ENCODE results near the gene TMEM38A.

Gene TMEM38A

GRCh38 chr19:16628984-16629691, 31.8 kb upstream of the TMEM38A start:
- ChIA-PET POLR2A (interaction anchor here (0.5 to 3.3 kb wide), 5 partner anchors 9 to 86 kb away, joined by 4 to 16 read pairs (median 4); partner anchors contain the start of genes SLC35E1 and SMIM7), CTCF (interaction anchor here (0.9 to 3.5 kb wide), 2 partner anchors 9 to 41 kb away, joined by 3 to 9 read pairs; no protein-coding TSS in a partner anchor)
- peak overlapping the region in 1 of 2 experiments; percentile 68 for H3K27ac ChIP-seq (ENCODE audit: insufficient read depth in 1 of 2, low read depth in 1 of 2, low read length in 2 of 2, poor library complexity in 1 of 2, severe bottlenecking in 2 of 2)
- peak overlapping the region; percentile 82 to 99 (median 89) for H3K4me3 ChIP-seq (ENCODE audit: control insufficient read depth in 1 of 7, extremely low read depth in 1 of 7, insufficient read depth in 4 of 7, low read depth in 2 of 7, low read length in 6 of 7)
- 28% methylated on average over 17 of the region's 23 CpGs for WGBS (ENCODE audit: insufficient coverage)
- DNase-seq = no peak
- no peaks in the 10 kb centered on the region for H3K9me3 ChIP-seq (ENCODE audit: control extremely low read depth in 1 of 5, control insufficient read depth in 4 of 5, insufficient read depth in 2 of 5, low read depth in 1 of 5, low read length in 4 of 5)
- H3K4me1 ChIP-seq (ENCODE audit: control extremely low read depth in 1 of 4, control insufficient read depth in 4 of 4, insufficient read depth in 4 of 4, low read length in 3 of 4) = peaks cover 6 to 26% (median 21%) of the 10 kb centered on the region in 4 experiments
- peaks cover 12 to 37% (median 19%) of the 10 kb centered on the region in 4 experiments for H3K36me3 ChIP-seq (ENCODE audit: control insufficient read depth in 4 of 4, insufficient read depth in 4 of 4, low read length in 3 of 4)
- H3K27me3 ChIP-seq (replicated peaks in 2 of 5; ENCODE audit: control insufficient read depth in 4 of 5, insufficient read depth in 5 of 5, low read length in 4 of 5) = no peaks in the 10 kb centered on the region

DNA sequence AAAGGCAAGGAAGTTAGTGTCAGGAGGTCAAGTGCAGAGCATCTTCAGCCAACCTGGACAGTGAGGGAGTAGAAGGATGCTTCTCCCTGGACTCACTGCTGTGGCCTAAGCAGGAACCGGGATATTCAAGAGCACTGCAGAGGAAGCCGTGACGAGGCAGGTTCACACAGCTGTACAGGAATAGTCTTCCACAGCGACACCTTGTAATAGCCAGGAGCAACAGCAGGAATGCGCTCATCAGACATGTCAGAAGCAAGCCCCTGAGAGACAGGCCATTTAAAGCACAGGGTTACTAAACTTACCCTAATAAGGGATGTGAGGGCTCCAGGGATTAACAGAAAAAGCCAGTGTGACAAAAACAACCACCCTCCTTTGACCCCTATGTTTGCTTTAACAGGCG, 29.5 kb upstream of the TMEM38A start:
- Histone ChIP-seq H3K27me3 (replicated peaks in 2 of 5; ENCODE audit: control insufficient read depth in 4 of 5, insufficient read depth in 5 of 5, low read length in 4 of 5) (no peaks in the 10 kb centered on the region), H3K4me3 (ENCODE audit: control insufficient read depth in 1 of 7, extremely low read depth in 1 of 7, insufficient read depth in 4 of 7, low read depth in 2 of 7, low read length in 6 of 7) (no peak overlapping the region), H3K4me1 (ENCODE audit: control extremely low read depth in 1 of 4, control insufficient read depth in 4 of 4, insufficient read depth in 4 of 4, low read length in 3 of 4) (peaks cover 2 to 17% (median 15%) of the 10 kb centered on the region in 4 experiments), H3K27ac (ENCODE audit: insufficient read depth in 1 of 2, low read depth in 1 of 2, low read length in 2 of 2, poor library complexity in 1 of 2, severe bottlenecking in 2 of 2) (no peak overlapping the region), H3K36me3 (ENCODE audit: control insufficient read depth in 4 of 4, insufficient read depth in 4 of 4, low read length in 3 of 4) (peaks cover 7 to 32% (median 20%) of the 10 kb centered on the region in 4 experiments), H3K9me3 (ENCODE audit: control extremely low read depth in 1 of 5, control insufficient read depth in 4 of 5, insufficient read depth in 2 of 5, low read depth in 1 of 5, low read length in 4 of 5) (no peaks in the 10 kb centered on the region)
- DNase-seq = peak in 1 of 3 donors; percentile 25
- POLR2A ChIA-PET = no interaction called here
- 93% methylated on average over 5 of the region's 6 CpGs for WGBS (ENCODE audit: insufficient coverage)
- CTCF ChIA-PET = no interaction called here

- Histone ChIP-seq H3K27me3 (replicated peaks in 2 of 5; ENCODE audit: control insufficient read depth in 4 of 5, insufficient read depth in 5 of 5, low read length in 4 of 5) (no peaks in the 10 kb centered on the region), H3K36me3 (ENCODE audit: control insufficient read depth in 4 of 4, insufficient read depth in 4 of 4, low read length in 3 of 4) (peaks cover 6 to 56% (median 32%) of the 10 kb centered on the region in 4 experiments), H3K4me1 (ENCODE audit: control extremely low read depth in 1 of 4, control insufficient read depth in 4 of 4, insufficient read depth in 4 of 4, low read length in 3 of 4) (no peaks in the 10 kb centered on the region), H3K27ac (ENCODE audit: insufficient read depth in 1 of 2, low read depth in 1 of 2, low read length in 2 of 2, poor library complexity in 1 of 2, severe bottlenecking in 2 of 2) (no peak overlapping the region), H3K9me3 (ENCODE audit: control extremely low read depth in 1 of 5, control insufficient read depth in 4 of 5, insufficient read depth in 2 of 5, low read depth in 1 of 5, low read length in 4 of 5) (no peaks in the 10 kb centered on the region), H3K4me3 (ENCODE audit: control insufficient read depth in 1 of 7, extremely low read depth in 1 of 7, insufficient read depth in 4 of 7, low read depth in 2 of 7, low read length in 6 of 7) (no peak overlapping the region)
- POLR2A ChIA-PET = interaction anchor here (0.7 to 1.1 kb wide), 2 partner anchors 9 to 23 kb away, joined by 4 read pairs; partner anchors contain the start of genes MED26 and SMIM7
- CTCF ChIA-PET = interaction anchor here (1.0 kb wide), 2 partner anchors 8 to 135 kb away, joined by 3 read pairs; no protein-coding TSS in a partner anchor
- no peak for DNase-seq
These were observed 23.4 kb upstream of the TMEM38A start for GRCh38 chr19:16637535-16637934.

- Histone ChIP-seq H3K4me1 (ENCODE audit: control extremely low read depth in 1 of 4, control insufficient read depth in 4 of 4, insufficient read depth in 4 of 4, low read length in 3 of 4) (no peaks in the 10 kb centered on the region), H3K4me3 (ENCODE audit: control insufficient read depth in 1 of 7, extremely low read depth in 1 of 7, insufficient read depth in 4 of 7, low read depth in 2 of 7, low read length in 6 of 7) (no peak overlapping the region), H3K36me3 (ENCODE audit: control insufficient read depth in 4 of 4, insufficient read depth in 4 of 4, low read length in 3 of 4) (peaks cover 9 to 57% (median 34%) of the 10 kb centered on the region in 4 experiments), H3K9me3 (ENCODE audit: control extremely low read depth in 1 of 5, control insufficient read depth in 4 of 5, insufficient read depth in 2 of 5, low read depth in 1 of 5, low read length in 4 of 5) (no peaks in the 10 kb centered on the region), H3K27ac (ENCODE audit: insufficient read depth in 1 of 2, low read depth in 1 of 2, low read length in 2 of 2, poor library complexity in 1 of 2, severe bottlenecking in 2 of 2) (no peak overlapping the region), H3K27me3 (replicated peaks in 2 of 5; ENCODE audit: control insufficient read depth in 4 of 5, insufficient read depth in 5 of 5, low read length in 4 of 5) (no peaks in the 10 kb centered on the region)
- 100% methylated on average over 1 of the region's 1 CpG for WGBS (ENCODE audit: insufficient coverage)
- DNase-seq = no peak
- POLR2A ChIA-PET = no interaction called here
- CTCF ChIA-PET = interaction anchor here (1.0 kb wide), 1 partner anchor 9 kb away, joined by 3 read pairs; no protein-coding TSS in a partner anchor
These were observed 22.3 kb upstream of the TMEM38A start for GRCh38 chr19:16638666-16639065.

DNA sequence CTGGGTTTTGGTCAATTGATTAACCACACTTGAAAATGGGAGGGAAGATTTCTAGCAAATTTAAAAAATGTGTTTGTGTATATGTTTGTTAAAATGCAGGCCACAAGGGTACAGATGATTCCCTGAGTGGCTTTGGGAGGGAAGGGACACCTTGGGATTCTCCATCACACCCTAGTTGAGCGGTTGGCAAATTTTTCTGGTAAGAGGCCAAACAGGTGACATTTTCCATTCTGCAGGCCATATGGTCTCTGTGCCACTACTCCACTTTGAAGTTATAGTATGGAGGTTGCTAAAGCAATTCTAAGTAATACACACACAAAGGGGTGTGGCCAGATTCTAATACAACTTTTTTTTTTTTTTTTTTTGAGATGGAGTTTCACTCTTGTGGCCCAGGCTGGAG, 20.0 kb upstream of the TMEM38A start:
- ChIA-PET POLR2A (no interaction called here), CTCF (interaction anchor here (0.7 kb wide), 1 partner anchor 15 kb away, joined by 3 read pairs; no protein-coding TSS in a partner anchor)
- H3K27me3 ChIP-seq (replicated peaks in 2 of 5; ENCODE audit: control insufficient read depth in 4 of 5, insufficient read depth in 5 of 5, low read length in 4 of 5) = no peaks in the 10 kb centered on the region
- WGBS (ENCODE audit: insufficient coverage) = 100% methylated on average over 1 of the region's 1 CpG
- H3K4me1 ChIP-seq (ENCODE audit: control extremely low read depth in 1 of 4, control insufficient read depth in 4 of 4, insufficient read depth in 4 of 4, low read length in 3 of 4) = no peaks in the 10 kb centered on the region
- no peak overlapping the region for H3K27ac ChIP-seq (ENCODE audit: insufficient read depth in 1 of 2, low read depth in 1 of 2, low read length in 2 of 2, poor library complexity in 1 of 2, severe bottlenecking in 2 of 2)
- H3K9me3 ChIP-seq (ENCODE audit: control extremely low read depth in 1 of 5, control insufficient read depth in 4 of 5, insufficient read depth in 2 of 5, low read depth in 1 of 5, low read length in 4 of 5) = no peaks in the 10 kb centered on the region
- H3K36me3 ChIP-seq (ENCODE audit: control insufficient read depth in 4 of 4, insufficient read depth in 4 of 4, low read length in 3 of 4) = peaks cover 8 to 64% (median 45%) of the 10 kb centered on the region in 4 experiments
- DNase-seq = no peak
- H3K4me3 ChIP-seq (ENCODE audit: control insufficient read depth in 1 of 7, extremely low read depth in 1 of 7, insufficient read depth in 4 of 7, low read depth in 2 of 7, low read length in 6 of 7) = no peak overlapping the region

DNA sequence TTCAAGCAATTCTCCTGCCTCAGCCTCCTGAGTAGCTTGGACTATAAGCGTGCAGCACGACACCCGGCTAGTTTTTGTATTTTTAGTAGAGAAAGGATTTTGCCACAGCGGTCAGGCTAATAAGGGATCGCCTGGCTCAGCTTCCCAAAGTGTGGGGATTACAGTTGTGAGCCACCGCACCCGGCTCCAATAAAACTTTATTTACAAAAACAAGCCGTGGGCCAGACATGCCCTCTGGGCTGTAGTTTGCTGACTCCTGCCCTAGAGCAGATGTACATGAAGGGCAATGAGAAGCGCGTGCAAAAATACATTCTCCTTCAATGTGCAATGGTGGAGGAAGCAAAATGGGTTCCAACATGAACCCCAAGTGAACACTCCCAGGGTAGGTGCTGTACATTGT, 19.2 kb upstream of the TMEM38A start:
- ChIA-PET POLR2A (no interaction called here), CTCF (interaction anchor here (0.7 to 1.2 kb wide), 2 partner anchors 16 to 31 kb away, joined by 3 read pairs; no protein-coding TSS in a partner anchor)
- Histone ChIP-seq H3K36me3 (ENCODE audit: control insufficient read depth in 4 of 4, insufficient read depth in 4 of 4, low read length in 3 of 4) (peaks cover 6 to 70% (median 46%) of the 10 kb centered on the region in 4 experiments), H3K27me3 (replicated peaks in 2 of 5; ENCODE audit: control insufficient read depth in 4 of 5, insufficient read depth in 5 of 5, low read length in 4 of 5) (no peaks in the 10 kb centered on the region), H3K9me3 (ENCODE audit: control extremely low read depth in 1 of 5, control insufficient read depth in 4 of 5, insufficient read depth in 2 of 5, low read depth in 1 of 5, low read length in 4 of 5) (no peaks in the 10 kb centered on the region), H3K4me1 (ENCODE audit: control extremely low read depth in 1 of 4, control insufficient read depth in 4 of 4, insufficient read depth in 4 of 4, low read length in 3 of 4) (no peaks in the 10 kb centered on the region), H3K27ac (ENCODE audit: insufficient read depth in 1 of 2, low read depth in 1 of 2, low read length in 2 of 2, poor library complexity in 1 of 2, severe bottlenecking in 2 of 2) (no peak overlapping the region), H3K4me3 (ENCODE audit: control insufficient read depth in 1 of 7, extremely low read depth in 1 of 7, insufficient read depth in 4 of 7, low read depth in 2 of 7, low read length in 6 of 7) (no peak overlapping the region)
- 98% methylated on average over 6 of the region's 10 CpGs for WGBS (ENCODE audit: insufficient coverage)
- no peak for DNase-seq

- CTCF ChIA-PET = interaction anchor here (1.1 kb wide), 1 partner anchor 14 kb away, joined by 3 read pairs; no protein-coding TSS in a partner anchor
- H3K9me3 ChIP-seq (ENCODE audit: control extremely low read depth in 1 of 5, control insufficient read depth in 4 of 5, insufficient read depth in 2 of 5, low read depth in 1 of 5, low read length in 4 of 5) = no peaks in the 10 kb centered on the region
- no peak overlapping the region for H3K27ac ChIP-seq (ENCODE audit: insufficient read depth in 1 of 2, low read depth in 1 of 2, low read length in 2 of 2, poor library complexity in 1 of 2, severe bottlenecking in 2 of 2)
- H3K4me1 ChIP-seq (ENCODE audit: control extremely low read depth in 1 of 4, control insufficient read depth in 4 of 4, insufficient read depth in 4 of 4, low read length in 3 of 4) = no peaks in the 10 kb centered on the region
- POLR2A ChIA-PET = interaction anchor here (1.0 kb wide), 1 partner anchor 9 kb away, joined by 3 read pairs; no protein-coding TSS in a partner anchor
- H3K4me3 ChIP-seq (ENCODE audit: control insufficient read depth in 1 of 7, extremely low read depth in 1 of 7, insufficient read depth in 4 of 7, low read depth in 2 of 7, low read length in 6 of 7) = no peak overlapping the region
- no peaks in the 10 kb centered on the region for H3K27me3 ChIP-seq (replicated peaks in 2 of 5; ENCODE audit: control insufficient read depth in 4 of 5, insufficient read depth in 5 of 5, low read length in 4 of 5)
- H3K36me3 ChIP-seq (ENCODE audit: control insufficient read depth in 4 of 4, insufficient read depth in 4 of 4, low read length in 3 of 4) = peaks cover 6 to 67% (median 45%) of the 10 kb centered on the region in 4 experiments
- WGBS (ENCODE audit: insufficient coverage) = 98% methylated on average over 9 of the region's 9 CpGs
- DNase-seq = no peak
These were observed 15.8 kb upstream of the TMEM38A start for GRCh38 chr19:16645140-16645539.
